NB4 (cell line): ENCODE results near the gene SERPINI1.

Experiments used
- DNase-seq: peaks from one replicate; pipeline ENCODE4 v3.0.0; 2010; ENCODE audit warnings: low read depth
- H3K4me3 ChIP-seq: one replicate; pipeline ENCODE4 v1.5.1; 2011; ENCODE audit warnings: mild to moderate bottlenecking, low read depth, low read length, moderate library complexity
- MYC ChIP-seq: IDR thresholded peaks from 2 replicates; pipeline ENCODE4 v1.6.1; 2011; ENCODE audit warnings: low read depth, low read length
- POLR2A ChIP-seq: IDR thresholded peaks from 2 replicates; pipeline ENCODE4 v1.6.1; 2011; ENCODE audit warnings: mild to moderate bottlenecking; ENCODE audit not compliant: insufficient read length; ENCODE audit errors: extremely low read depth
- TF ChIP-seq, protein P1 (sequence below): IDR thresholded peaks from 2 replicates; pipeline ENCODE4 v1.6.1; 2011; ENCODE audit warnings: low read depth, low read length
- TF ChIP-seq, protein P2 (sequence below): IDR thresholded peaks from one replicate; pipeline ENCODE4 v1.5.1; 2012; ENCODE audit warnings: low read depth, low read length

Gene SERPINI1

DNA sequence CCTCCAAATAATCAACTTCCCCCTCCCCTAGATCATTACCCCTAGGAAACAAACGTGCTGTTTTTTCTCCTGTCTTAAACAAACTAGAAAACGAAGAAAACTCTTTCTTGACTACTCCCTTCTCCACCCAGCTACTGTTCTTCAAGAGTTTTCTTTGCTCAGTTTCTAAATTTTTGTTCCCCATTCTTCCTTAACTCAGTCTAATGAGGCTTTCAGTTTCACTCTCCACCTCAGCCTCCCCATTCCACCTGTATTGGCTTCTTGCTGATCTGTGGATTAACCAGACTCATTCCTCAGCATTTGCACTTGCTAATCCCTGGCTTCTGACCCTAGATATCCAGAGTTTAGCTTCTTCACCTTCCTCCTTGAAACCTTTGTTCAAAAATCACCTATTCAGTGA is 26.8 kb downstream of the SERPINI1 start:
- TF ChIP-seq, protein P1, sequence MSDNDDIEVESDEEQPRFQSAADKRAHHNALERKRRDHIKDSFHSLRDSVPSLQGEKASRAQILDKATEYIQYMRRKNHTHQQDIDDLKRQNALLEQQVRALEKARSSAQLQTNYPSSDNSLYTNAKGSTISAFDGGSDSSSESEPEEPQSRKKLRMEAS: no peak
- no peak for TF ChIP-seq MYC
- TF ChIP-seq POLR2A: no peak
- TF ChIP-seq, protein P2, sequence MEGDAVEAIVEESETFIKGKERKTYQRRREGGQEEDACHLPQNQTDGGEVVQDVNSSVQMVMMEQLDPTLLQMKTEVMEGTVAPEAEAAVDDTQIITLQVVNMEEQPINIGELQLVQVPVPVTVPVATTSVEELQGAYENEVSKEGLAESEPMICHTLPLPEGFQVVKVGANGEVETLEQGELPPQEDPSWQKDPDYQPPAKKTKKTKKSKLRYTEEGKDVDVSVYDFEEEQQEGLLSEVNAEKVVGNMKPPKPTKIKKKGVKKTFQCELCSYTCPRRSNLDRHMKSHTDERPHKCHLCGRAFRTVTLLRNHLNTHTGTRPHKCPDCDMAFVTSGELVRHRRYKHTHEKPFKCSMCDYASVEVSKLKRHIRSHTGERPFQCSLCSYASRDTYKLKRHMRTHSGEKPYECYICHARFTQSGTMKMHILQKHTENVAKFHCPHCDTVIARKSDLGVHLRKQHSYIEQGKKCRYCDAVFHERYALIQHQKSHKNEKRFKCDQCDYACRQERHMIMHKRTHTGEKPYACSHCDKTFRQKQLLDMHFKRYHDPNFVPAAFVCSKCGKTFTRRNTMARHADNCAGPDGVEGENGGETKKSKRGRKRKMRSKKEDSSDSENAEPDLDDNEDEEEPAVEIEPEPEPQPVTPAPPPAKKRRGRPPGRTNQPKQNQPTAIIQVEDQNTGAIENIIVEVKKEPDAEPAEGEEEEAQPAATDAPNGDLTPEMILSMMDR: no peak
- DNase-seq: no peak
- H3K4me3 ChIP-seq: no peak overlapping the region

DNA sequence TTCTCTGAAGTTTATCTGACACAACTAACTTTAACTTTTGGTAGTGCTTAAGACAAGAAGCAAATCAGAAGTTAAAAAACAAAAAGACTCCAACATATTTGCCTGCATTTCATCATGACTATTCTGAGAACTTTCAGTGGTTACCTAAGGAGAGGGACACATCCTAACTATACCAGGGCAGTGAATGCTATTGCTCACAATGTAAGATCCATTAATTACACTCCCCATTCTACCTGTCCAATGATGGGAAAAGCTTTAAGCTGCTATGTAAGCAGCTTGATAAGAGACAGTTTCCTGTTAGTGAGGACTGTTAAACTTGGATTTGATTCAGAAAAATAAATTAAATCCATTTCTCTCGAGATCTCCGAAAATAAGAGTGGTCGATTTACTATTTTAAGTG is 37.5 kb downstream of the SERPINI1 start:
- no peak overlapping the region for H3K4me3 ChIP-seq
- TF ChIP-seq, protein P1: no peak
- TF ChIP-seq POLR2A (no peak), MYC (no peak)
- TF ChIP-seq, protein P2: no peak
- no peak for DNase-seq

DNA sequence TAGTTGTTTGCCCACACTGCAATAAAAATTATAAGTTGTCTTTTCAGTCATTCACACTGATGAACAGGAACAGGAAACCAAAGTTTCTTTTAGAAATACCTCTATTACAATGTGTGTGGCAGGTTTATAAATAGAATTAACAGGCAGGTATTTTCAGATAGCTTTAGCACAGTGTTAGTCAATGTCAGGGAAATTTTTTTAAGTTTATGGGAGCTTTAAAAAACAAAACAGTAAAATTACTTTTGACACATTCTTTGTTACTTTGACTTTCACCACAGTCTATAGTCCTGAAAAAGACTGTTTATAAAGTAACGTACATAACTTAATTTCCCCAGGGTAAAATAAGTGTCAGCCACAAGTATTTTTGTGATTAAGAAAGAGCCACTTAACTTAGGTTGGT is 38.1 kb downstream of the SERPINI1 start:
- no peak for DNase-seq
- H3K4me3 ChIP-seq: no peak overlapping the region
- TF ChIP-seq, protein P2: no peak
- TF ChIP-seq POLR2A: no peak
- TF ChIP-seq MYC: no peak
- TF ChIP-seq, protein P1: no peak

DNA sequence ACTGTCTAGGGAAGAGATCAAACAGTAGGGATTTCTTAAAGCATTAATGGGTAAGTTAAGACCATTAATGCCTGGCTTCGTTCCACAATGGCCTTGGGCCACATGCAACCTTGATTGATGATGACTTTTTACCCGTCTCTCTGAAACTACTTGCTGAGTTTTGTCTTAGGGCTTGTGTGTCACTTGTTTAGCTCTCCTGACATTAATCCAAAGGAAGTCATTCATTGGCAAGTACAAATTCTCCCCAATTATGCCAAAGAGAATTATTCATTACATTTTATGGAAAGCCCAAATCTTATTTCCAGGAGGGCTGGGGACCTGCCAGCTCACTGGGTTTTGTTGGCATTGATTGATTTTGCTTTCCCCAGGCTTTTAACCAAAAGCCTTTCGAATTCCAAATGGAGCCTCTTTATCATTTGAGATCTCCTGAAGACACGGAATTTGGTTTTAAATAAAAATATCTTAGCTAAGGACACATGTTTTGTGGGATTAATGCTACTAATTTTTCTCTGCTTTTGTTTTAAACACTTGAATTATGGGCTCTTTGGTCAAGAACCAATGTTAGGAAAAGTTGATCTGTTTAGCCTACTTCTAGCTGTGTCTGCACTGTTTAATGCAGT is 40.7 kb downstream of the SERPINI1 start:
- no peak for DNase-seq
- no peak overlapping the region for H3K4me3 ChIP-seq
- no peak for TF ChIP-seq POLR2A
- TF ChIP-seq, protein P2: no peak
- TF ChIP-seq MYC: no peak
- TF ChIP-seq, protein P1: no peak

DNA sequence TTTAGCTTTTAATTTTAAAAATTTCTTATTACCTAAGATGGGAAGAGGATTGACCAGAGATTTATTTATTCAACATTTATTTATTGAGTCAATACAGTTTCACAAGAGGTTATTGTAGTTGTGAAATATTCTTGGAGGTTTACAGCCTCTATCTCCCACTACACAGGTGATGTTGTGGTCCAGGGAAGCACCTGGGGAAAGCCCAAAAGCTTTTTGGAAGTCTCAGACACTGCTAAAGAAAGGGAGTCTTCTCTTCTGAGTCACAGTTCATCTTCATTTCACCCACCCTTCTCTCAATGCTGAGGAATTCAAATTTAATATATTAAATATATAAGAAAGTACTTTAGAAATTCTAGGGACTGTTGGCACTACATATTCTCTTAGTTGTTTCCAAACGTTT is 41.8 kb downstream of the SERPINI1 start:
- DNase-seq: no peak
- H3K4me3 ChIP-seq: no peak overlapping the region
- TF ChIP-seq POLR2A (no peak), MYC (no peak)
- TF ChIP-seq, protein P1: no peak
- TF ChIP-seq, protein P2: no peak
